NCI-H187 treated with DMSO at 0.1 percent for 48 hours (cell line): ENCODE data around the gene FGFR3.

Experiments used
- DNase-seq: peaks from one replicate; lab custom pipeline; 2025; lab: John Stamatoyannopoulos, UW

The FGFR3 gene

GRCh38 chr4:1788254-1788973 is 4.7 kb upstream of the FGFR3 start:
- no peak for DNase-seq

GRCh38 chr4:1789552-1789951 is 3.5 kb upstream of the FGFR3 start:
- no peak for DNase-seq

GRCh38 chr4:1790005-1790404 is 3.1 kb upstream of the FGFR3 start:
- no peak for DNase-seq

DNA sequence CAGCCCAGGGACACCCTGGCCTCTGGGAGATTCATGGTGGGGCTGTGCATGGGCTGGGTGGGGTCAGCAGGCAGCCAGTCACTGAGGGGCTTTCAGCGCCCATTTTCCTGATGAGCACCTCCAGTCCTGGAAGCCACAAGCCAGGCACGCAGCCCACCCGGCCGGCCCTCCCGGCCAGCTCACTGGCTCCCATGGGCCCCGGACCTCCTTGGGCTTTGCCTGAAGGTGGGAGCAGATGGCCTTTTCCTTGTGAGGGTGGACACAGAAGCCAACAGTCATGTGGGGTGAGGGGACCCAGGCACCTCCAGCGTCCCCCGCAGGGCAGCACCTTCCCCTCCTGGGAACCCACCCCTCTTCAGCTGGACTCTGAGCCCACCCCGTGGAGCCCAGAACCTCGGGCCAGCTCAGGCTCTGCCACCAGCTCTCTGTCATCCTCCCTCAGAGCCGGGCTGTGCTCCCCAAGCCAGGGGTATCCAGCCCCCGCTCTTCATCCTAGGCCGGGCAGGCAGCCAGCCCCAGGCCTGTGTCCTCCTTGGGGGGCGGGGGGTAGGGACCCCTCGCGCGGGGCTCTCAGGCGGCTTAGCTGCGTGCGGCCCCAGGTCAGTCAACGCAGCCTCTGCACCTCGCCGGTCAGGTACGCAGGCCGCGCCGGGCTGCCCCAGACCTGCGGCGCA is 798 bp upstream of the FGFR3 start:
- DNase-seq, result no peak

DNA sequence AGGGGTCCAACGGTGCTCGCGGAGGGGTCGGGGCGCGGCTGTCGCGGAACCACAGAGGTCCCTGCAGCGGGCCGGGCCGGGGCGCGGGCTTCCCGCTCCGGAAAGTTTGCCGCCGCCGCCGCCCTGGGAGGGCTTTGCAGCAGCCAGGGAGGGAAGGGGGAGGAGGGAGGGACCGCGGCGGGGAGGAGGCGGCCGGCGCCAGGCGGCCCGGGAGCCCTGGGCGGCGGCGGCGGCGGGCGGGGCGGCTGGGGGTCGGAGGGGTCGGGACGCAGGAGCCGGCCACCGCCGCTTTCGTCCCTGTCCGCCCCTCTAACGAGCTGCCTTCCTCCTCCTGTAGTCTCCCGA is 375 bp downstream of the FGFR3 start:
- no peak for DNase-seq

GRCh38 chr4:1793940-1794808 is 1.1 kb downstream of the FGFR3 start:
- no peak for DNase-seq

GRCh38 chr4:1794809-1795298 is 1.8 kb downstream of the FGFR3 start:
- no peak for DNase-seq

DNA sequence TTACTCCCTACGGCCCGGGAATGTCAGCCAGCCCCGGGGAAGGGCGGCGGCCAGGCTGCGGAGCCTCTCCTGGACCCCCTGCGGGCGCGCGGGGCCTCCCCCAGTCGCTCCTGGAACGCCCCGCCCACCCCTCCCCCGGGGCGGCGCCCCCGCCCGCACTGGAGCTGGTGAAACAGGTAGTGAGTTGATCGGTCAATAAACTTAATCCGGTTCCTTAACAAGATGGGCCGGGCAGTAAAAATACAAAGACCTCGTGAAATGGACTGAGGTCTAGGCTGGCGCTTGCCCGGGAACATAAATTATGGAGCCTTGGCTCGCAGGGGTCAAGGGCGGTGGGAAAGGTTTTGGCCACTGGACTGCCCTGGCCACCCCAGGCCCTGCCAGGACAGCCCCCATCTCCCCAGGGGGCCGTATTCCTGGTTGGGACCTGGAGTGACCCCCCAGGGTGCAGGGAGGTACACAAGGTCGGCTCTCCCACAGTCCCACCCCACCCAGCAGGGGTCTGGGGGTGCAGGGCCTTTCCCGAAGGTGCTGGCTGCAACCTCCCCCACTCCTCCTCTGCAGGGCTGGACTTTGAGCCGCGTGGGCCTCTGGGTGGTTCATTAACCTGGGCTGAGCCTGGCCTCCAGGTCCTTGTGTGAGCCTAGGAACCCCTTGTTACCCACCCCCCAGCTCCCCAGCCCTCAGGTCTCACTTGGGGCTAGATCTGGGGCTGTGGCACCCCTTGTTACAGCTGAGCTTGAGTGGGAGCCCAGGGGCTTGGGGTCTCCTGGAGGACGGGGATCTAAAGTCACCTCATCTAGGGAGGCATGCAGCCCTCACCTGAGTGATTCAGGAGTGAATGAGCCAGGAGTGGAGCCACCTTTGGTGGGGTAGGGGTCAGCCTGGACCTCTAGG is 2.5 kb downstream of the FGFR3 start:
- DNase-seq, result no peak

DNA sequence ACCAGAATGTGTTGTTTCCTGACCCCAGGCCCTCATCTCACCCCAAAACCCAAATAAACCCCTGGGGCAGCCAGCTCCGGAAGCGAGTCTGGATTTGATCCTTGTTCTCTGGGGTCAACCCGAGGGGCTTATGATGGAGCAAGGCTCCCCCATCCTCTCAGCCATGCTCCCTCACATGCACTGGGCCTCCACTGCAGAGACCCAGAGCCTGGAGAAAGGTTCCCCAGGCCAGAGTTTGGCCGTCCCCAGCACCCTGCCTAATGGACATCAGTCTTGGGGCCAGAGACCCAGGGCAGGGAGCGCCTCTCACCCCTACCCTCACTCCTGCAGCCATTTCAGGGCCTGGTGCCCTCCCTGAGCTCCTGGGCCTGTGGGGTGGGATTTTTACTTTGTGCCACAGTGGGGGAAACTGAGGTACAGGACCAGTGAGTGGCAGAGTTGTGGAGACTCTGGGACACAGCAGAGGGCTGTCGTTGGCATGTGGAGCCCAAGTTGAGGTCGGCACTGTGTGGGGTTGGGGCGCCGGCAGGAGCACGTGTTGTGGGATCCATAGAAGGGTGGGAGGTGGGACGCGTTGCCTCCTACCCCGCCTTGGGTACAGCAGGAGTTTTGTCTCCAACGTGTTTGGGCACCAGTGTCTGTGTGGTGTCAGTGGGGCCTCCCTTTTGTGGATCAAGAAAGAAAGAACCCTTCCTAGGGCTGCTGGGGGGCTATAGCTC is 3.6 kb downstream of the FGFR3 start:
- no peak for DNase-seq

GRCh38 chr4:1797298-1797860 is 4.3 kb downstream of the FGFR3 start:
- no peak for DNase-seq

- DNase-seq, result no peak
These were observed 4.9 kb downstream of the FGFR3 start for GRCh38 chr4:1797861-1798579.

DNA sequence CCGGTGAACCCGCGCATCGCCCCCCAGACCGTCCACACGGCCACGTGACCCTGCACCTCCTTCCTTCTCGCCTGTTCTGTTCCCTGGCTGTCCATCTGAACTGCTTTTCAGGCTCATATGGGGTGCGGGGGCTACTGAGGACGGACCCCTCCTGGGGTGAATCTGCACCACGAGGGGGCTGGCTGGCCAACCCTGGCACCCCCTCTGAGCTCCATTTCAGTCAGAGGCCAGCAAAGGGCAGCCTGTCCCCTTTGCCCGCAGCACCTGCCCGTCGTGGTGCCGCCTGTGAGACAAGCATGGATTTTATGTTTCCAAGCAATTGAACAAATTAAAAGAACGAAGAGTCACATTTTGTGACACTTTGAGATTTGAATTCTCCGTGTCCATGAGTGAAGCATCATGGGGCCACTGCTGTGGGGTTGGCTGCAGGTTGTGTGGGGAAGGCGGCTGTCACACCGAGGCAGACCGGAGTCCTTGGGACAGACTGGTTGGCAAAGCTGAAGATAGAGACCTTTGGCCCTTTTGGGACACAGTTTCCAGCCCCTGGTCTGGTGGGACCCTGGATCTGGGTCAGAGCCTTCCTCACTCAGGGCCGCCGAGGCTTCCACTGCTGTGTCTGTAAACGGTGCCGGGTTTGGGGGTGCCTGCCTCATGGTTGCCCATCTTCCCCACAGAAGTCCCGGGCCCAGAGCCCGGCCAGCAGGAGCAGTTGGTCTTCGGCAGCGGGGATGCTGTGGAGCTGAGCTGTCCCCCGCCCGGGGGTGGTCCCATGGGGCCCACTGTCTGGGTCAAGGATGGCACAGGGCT is 5.7 kb downstream of the FGFR3 start:
- DNase-seq, result no peak

GRCh38 chr4:1799387-1800375 is 6.6 kb downstream of the FGFR3 start:
- DNase-seq, result no peak

DNA sequence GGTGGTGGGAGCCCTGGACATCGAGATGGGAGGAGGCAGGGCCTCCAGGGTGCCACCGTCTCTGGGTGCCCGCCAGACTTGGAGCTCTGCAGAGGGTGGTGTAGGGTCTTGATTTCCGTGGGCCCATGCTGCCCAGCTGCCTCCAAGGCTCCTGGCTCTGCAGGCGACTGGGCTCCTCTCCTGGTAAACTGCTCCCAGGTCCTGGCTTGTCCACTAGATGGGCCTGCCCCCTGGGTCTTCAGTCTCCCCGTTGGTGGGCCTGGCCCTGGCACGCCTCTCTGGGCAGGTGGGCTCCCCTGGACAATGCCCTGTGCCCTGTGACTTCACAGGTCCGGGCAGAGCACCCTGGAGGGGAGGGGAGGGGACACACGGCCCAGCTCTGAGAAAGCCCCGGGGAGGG is 7.7 kb downstream of the FGFR3 start:
- DNase-seq, result no peak

GRCh38 chr4:1801286-1801958 is 8.3 kb downstream of the FGFR3 start:
- DNase-seq, result no peak

DNA sequence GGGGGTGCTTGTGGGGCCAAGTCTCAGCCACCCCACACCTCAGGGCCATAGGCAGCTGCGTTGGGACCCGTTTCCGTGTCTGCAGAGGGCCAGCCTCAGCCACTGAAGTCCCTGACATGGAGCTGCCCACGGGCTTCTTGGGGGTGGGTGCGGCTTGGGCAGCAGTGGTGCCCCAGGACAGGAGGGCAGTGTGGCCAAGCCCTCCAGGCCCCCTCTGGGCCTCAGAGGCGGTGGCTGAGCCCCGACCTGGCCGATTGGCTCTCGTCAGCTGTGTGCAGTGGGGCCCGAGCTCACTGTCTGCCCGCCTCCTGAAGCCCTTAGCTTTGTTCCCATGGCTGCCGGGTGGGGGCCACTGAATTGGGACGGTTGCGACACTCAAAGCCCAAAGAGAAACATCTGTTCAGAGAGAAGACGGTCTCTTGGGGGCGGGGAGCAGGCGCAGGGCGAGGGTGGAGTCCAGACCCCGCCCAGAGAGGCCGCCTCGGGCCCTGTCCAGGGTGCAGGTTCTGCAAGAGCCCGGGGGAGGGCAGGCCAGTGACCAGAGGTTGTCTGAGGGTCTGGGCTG is 9.1 kb downstream of the FGFR3 start:
- no peak for DNase-seq
